Hematopoietic multipotent progenitor cell treated with erythropoietin and hydrocortisone succinate and interleukin-3 and kit ligand, for 17 days (in vitro differentiated cells): ENCODE results near the gene GJA1.
"Not testable (repeated sequence)": the region's sequence is repeated elsewhere in the genome, so short reads cannot be mapped to it uniquely, and the experiment has no call there.

Source experiments
- DNase-seq: peaks from one replicate; pipeline ENCODE4 v3.0.0-alpha.2; 2015; ENCODE audit warnings: low spot score

The GJA1 gene

GRCh38 chr6:121437851-121438651 is 2.6 kb downstream of the GJA1 start:
- DNase-seq: no peak

GRCh38 chr6:121438869-121439268 is 3.4 kb downstream of the GJA1 start:
- DNase-seq: no peak

- no peak for DNase-seq
These were observed 4.0 kb downstream of the GJA1 start for GRCh38 chr6:121439475-121439874.

- no peak for DNase-seq
These were observed 4.5 kb downstream of the GJA1 start for GRCh38 chr6:121439926-121440325.

- DNase-seq: no peak
These were observed 6.0 kb downstream of the GJA1 start for GRCh38 chr6:121441477-121441876.

GRCh38 chr6:121442576-121442975 is 7.1 kb downstream of the GJA1 start:
- no peak for DNase-seq

- no peak for DNase-seq
These were observed 8.6 kb downstream of the GJA1 start for GRCh38 chr6:121443971-121444541.

- DNase-seq: not testable (repeated sequence)
These were observed 11.3 kb downstream of the GJA1 start for GRCh38 chr6:121446705-121447104.

GRCh38 chr6:121447746-121448145 is 12.3 kb downstream of the GJA1 start:
- not testable (repeated sequence) for DNase-seq

GRCh38 chr6:121448528-121448927 is 13.1 kb downstream of the GJA1 start:
- not testable (repeated sequence) for DNase-seq

GRCh38 chr6:121449331-121449730 is 13.9 kb downstream of the GJA1 start:
- DNase-seq: no peak

- DNase-seq: no peak
These were observed 14.8 kb downstream of the GJA1 start for GRCh38 chr6:121450242-121450641.

GRCh38 chr6:121451250-121451649 is 15.8 kb downstream of the GJA1 start:
- DNase-seq: no peak

- DNase-seq: no peak
These were observed 17.7 kb downstream of the GJA1 start for GRCh38 chr6:121453191-121453590.

GRCh38 chr6:121460170-121460569 is 24.7 kb downstream of the GJA1 start:
- no peak for DNase-seq

GRCh38 chr6:121463087-121463486 is 27.6 kb downstream of the GJA1 start:
- no peak for DNase-seq

- no peak for DNase-seq
These were observed 29.7 kb downstream of the GJA1 start for GRCh38 chr6:121465101-121465500.

- DNase-seq: no peak
These were observed 44.1 kb downstream of the GJA1 start for GRCh38 chr6:121479486-121480098.

- DNase-seq: no peak
These were observed 44.8 kb downstream of the GJA1 start for GRCh38 chr6:121480099-121480713.

- DNase-seq: no peak
These were observed 46.7 kb downstream of the GJA1 start for GRCh38 chr6:121482004-121482693.

GRCh38 chr6:121482751-121483150 is 47.3 kb downstream of the GJA1 start:
- no peak for DNase-seq

- DNase-seq: no peak
These were observed 49.9 kb downstream of the GJA1 start for GRCh38 chr6:121485359-121485811.
